Measurements from ENCODE around the gene COQ3. TPM values are rescaled to one million over a fixed set of nuclear protein-coding genes. Genes with fewer than 3 reads are reported as not detected.

COQ3 gene
- total and polyA plus RNA-seq, 2 of the 4 experiments (the other 2 are of a cell fraction) = 8.2 to 8.9 TPM

DNA sequence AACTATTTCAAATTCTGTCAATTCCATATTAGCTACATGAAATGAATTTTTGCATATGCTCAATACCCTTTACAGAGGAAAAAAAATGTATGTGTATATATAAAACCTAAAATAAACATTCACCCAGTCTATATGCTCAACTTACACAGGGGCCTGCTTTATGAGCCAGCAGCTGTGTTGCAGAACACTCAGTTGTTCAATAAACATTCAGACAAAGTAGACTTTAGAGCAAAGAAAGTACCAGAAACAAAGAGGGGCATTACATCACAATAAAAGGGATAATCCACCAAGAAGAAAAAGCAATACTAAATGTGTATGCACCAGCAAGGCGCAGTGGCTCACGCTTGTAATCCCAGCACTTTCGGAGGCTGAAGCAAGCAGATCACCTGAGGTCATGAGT lies 9.5 kb downstream of the COQ3 start:
- H3K4me1 ChIP-seq (ENCODE audit: control insufficient read depth, insufficient read depth, low read length) = peaks cover 4% of the 10 kb centered on the region; the same call in 1 of the 2 replicates
- no peak overlapping the region for H2AFZ ChIP-seq (replicated peaks; ENCODE audit: low read length, poor library complexity)
- H2AK5ac ChIP-seq (ENCODE audit: low read depth, low read length) = no peak overlapping the region
- no peaks in the 10 kb centered on the region for H3K36me3 ChIP-seq (ENCODE audit: control insufficient read depth, insufficient read depth, low read length)
- H3K27me3 ChIP-seq (ENCODE audit: control insufficient read depth, insufficient read depth, low read length) = no peaks in the 10 kb centered on the region
- no peak overlapping the region for H2AK9ac ChIP-seq (replicated peaks; ENCODE audit: low read depth, low read length, poor library complexity)
- no peak overlapping the region for H2BK120ac ChIP-seq (ENCODE audit: low read depth, low read length)
- peak; percentile 44 for DNase-seq
- dilution Hi-C loops (cut with HindIII; ENCODE audit: low sequenced_read_pairs, unreplicated experiment) = no loop called here
- H4K5ac ChIP-seq (ENCODE audit: low read depth, low read length) = peak overlapping the region; percentile 90; the same call in 1 of the 2 replicates
- no peak overlapping the region for H4K91ac ChIP-seq (ENCODE audit: insufficient read depth, low read depth, low read length)
- H2BK15ac ChIP-seq (ENCODE audit: low read depth, low read length) = no peak overlapping the region
- ChIA-PET CTCF (interaction anchor here (1.6 kb wide), 1 partner anchor 12 kb away, joined by 8 read pairs; no protein-coding TSS in a partner anchor), POLR2A (ENCODE audit: unreplicated experiment) (no interaction called here)
- no peaks in the 10 kb centered on the region for H3K9me1 ChIP-seq (ENCODE audit: insufficient read depth, low read length)
- H4K20me1 ChIP-seq (ENCODE audit: insufficient read depth, low read length) = no peaks in the 10 kb centered on the region
- H3K23ac ChIP-seq (ENCODE audit: low read depth, low read length) = no peak overlapping the region
- WGBS, 2 experiments (ENCODE audit: extremely low coverage in 2 of 2, insufficient read length in 1 of 2) = no CpG with 5 or more reads among the region's 3 CpGs
- H3K4me3 ChIP-seq (ENCODE audit: insufficient read depth, low read depth, low read length) = no peak overlapping the region
- no peak overlapping the region for H3K18ac ChIP-seq (ENCODE audit: low read depth, low read length)
- no peak overlapping the region for H3K14ac ChIP-seq (replicated peaks; ENCODE audit: low read depth, low read length)
- no peak overlapping the region for H3K4ac ChIP-seq (ENCODE audit: low read depth, low read length)
- TF ChIP-seq POLR2A (IDR thresholded peaks at IDR 0.05; ENCODE audit: low read depth, low read length) (no peak), SMC3 (IDR thresholded peaks at IDR 0.05; ENCODE audit: low read depth, low read length) (no peak), FOS (IDR thresholded peaks at IDR 0.05; ENCODE audit: low read depth, low read length) (no peak), BHLHE40 (IDR thresholded peaks at IDR 0.05; ENCODE audit: low read depth, low read length) (no peak), RCOR1 (IDR thresholded peaks at IDR 0.05; ENCODE audit: insufficient replicate concordance, low read length) (no peak), USF2 (IDR thresholded peaks at IDR 0.05; ENCODE audit: low read depth, low read length) (no peak), MAZ (IDR thresholded peaks at IDR 0.05; ENCODE audit: borderline replicate concordance, low read depth, low read length) (no peak), CHD1 (IDR thresholded peaks at IDR 0.05; ENCODE audit: low read depth, low read length) (no peak), ELK1 (IDR thresholded peaks at IDR 0.05; ENCODE audit: borderline replicate concordance, low read depth, low read length) (no peak)
- H3K27ac ChIP-seq (ENCODE audit: insufficient read depth, low read length) = peak overlapping the region; percentile 54; the same call in 1 of the 2 replicates
- intact Hi-C loops (cut with micrococcal nuclease) = no loop called here
- no TSS peak for BruUV-seq (replicated peaks)
- H3K9ac ChIP-seq (ENCODE audit: low read depth, low read length) = no peak overlapping the region
- no peak overlapping the region for H4K8ac ChIP-seq (ENCODE audit: low read depth in 2 of 2, low read length in 2 of 2)
- ATAC-seq (ENCODE audit: low read depth) = peak; percentile 76
- H3K79me1 ChIP-seq (ENCODE audit: low read depth in 1 of 2, low read length in 2 of 2) = 0 out of 4 replicates have a peak, but pooled peaks cover 0 to 3% of the 10 kb centered on the region in 2 experiments
- H3K4me2 ChIP-seq (ENCODE audit: low read depth, low read length) = no peak overlapping the region; the same call in 1 of the 2 replicates
- no peaks in the 10 kb centered on the region for H3K9me3 ChIP-seq (ENCODE audit: control insufficient read depth, insufficient read depth, low read length)
- in situ Hi-C loops (cut with MboI; ENCODE audit: low sequenced_read_pairs) = no loop called here
- H3K56ac ChIP-seq (ENCODE audit: extremely low read depth, insufficient read depth, low read length) = no peak overlapping the region
- no peak overlapping the region for H2BK20ac ChIP-seq (ENCODE audit: low read depth, low read length)
- no peak overlapping the region for H2BK5ac ChIP-seq (ENCODE audit: low read depth, low read length, poor library complexity, severe bottlenecking)
